ENCODE data around the gene ARHGAP21.

DNA sequence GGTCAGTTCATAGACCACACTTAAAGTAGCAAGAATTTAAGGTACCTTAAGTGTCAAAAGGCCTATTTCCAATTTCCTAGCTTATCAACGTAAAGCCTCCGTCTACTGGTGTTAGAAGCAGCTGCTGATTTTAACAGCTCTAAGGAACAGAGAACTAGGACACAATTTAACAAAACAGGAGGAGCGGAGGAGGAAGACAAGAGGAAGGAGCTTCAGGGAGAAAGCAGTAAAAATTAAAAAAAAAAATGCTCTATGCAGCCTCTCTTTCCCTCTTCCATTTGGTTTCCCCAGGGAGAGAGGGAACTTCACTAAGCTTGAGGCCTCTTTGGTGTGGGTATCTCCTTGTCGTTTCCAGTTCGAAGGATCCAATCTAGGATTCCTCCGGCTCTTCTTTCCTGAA lies 22.7 kb downstream of the ARHGAP21 start:
- TF ChIP-seq, protein P1, sequence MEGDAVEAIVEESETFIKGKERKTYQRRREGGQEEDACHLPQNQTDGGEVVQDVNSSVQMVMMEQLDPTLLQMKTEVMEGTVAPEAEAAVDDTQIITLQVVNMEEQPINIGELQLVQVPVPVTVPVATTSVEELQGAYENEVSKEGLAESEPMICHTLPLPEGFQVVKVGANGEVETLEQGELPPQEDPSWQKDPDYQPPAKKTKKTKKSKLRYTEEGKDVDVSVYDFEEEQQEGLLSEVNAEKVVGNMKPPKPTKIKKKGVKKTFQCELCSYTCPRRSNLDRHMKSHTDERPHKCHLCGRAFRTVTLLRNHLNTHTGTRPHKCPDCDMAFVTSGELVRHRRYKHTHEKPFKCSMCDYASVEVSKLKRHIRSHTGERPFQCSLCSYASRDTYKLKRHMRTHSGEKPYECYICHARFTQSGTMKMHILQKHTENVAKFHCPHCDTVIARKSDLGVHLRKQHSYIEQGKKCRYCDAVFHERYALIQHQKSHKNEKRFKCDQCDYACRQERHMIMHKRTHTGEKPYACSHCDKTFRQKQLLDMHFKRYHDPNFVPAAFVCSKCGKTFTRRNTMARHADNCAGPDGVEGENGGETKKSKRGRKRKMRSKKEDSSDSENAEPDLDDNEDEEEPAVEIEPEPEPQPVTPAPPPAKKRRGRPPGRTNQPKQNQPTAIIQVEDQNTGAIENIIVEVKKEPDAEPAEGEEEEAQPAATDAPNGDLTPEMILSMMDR (IDR thresholded peaks at IDR 0.05): no peak
- TF ChIP-seq POLR2A (IDR thresholded peaks at IDR 0.05): no peak

Data from esophagus squamous epithelium (tissue), 4 donors.